Astrocyte (in vitro differentiated cells and primary cell): ENCODE results near the gene GPC3. TPM values are rescaled to one million over a fixed set of nuclear protein-coding genes. Genes with fewer than 3 reads are reported as not detected.

Experiments
- DNase-seq: peaks from one replicate; pipeline ENCODE4 v3.0.0-alpha.2; 2010; ENCODE audit warnings: low read depth
- FAIRE-seq: peaks from 2 replicates; lab custom pipeline; 2011; peaks lifted over from hg19 to GRCh38; lab: Jason Lieb, UNC
- H2AFZ ChIP-seq: 2 replicates; pipeline ENCODE4 v1.6.0; 2012; ENCODE audit warnings: low read depth, low read length, inconsistent platforms
- H3K27ac ChIP-seq: 2 replicates; pipeline ENCODE4 v1.5.1; 2011; ENCODE audit warnings: low read depth, low read length, inconsistent platforms
- H3K27me3 ChIP-seq: 2 replicates; pipeline ENCODE4 v1.6.0; 2011; ENCODE audit warnings: low read length, inconsistent platforms; ENCODE audit not compliant: insufficient read depth
- H3K36me3 ChIP-seq: 2 replicates; pipeline ENCODE4 v1.5.1; 2011; ENCODE audit warnings: low read length, inconsistent platforms; ENCODE audit not compliant: insufficient read depth
- H3K4me1 ChIP-seq: 2 replicates; pipeline ENCODE4 v1.5.1; 2011; ENCODE audit warnings: low read length, inconsistent platforms; ENCODE audit not compliant: insufficient read depth
- H3K4me2 ChIP-seq: 2 replicates; pipeline ENCODE4 v1.6.0; 2012; ENCODE audit warnings: low read length, inconsistent platforms
- H3K4me3 ChIP-seq: 2 replicates; pipeline ENCODE4 v1.5.1; 2011; ENCODE audit warnings: low read depth, mild to moderate bottlenecking, low read length, inconsistent platforms; ENCODE audit not compliant: insufficient read depth
- H3K79me2 ChIP-seq: 2 replicates; pipeline ENCODE4 v1.6.0; 2012; ENCODE audit warnings: mild to moderate bottlenecking, low read length, inconsistent platforms; ENCODE audit not compliant: insufficient read depth
- H3K9ac ChIP-seq: 2 replicates; pipeline ENCODE4 v1.6.0; 2012; ENCODE audit warnings: mild to moderate bottlenecking, low read length, inconsistent platforms
- H3K9me3 ChIP-seq: 2 replicates; pipeline ENCODE4 v1.5.1; 2012; ENCODE audit warnings: low read depth, mild to moderate bottlenecking, low read length, inconsistent platforms; ENCODE audit not compliant: insufficient read depth
- H4K20me1 ChIP-seq: 2 replicates; pipeline ENCODE4 v1.6.0; 2012; ENCODE audit warnings: low read length, inconsistent platforms; ENCODE audit not compliant: insufficient read depth
- H3K27ac Mint-ChIP-seq: one replicate; pipeline ENCODE4 v1.8.0; 2021; ENCODE audit warnings: mild to moderate bottlenecking, mixed read lengths; ENCODE audit not compliant: unreplicated experiment
- H3K27me3 Mint-ChIP-seq: one replicate; pipeline ENCODE4 v1.8.0; 2021; ENCODE audit warnings: low read depth, mixed read lengths; ENCODE audit not compliant: unreplicated experiment
- H3K36me3 Mint-ChIP-seq: one replicate; pipeline ENCODE4 v1.8.0; 2021; ENCODE audit warnings: low read depth, mixed read lengths; ENCODE audit not compliant: unreplicated experiment
- H3K4me1 Mint-ChIP-seq: one replicate; pipeline ENCODE4 v1.8.0; 2021; ENCODE audit warnings: low read depth, mixed read lengths; ENCODE audit not compliant: unreplicated experiment
- H3K4me3 Mint-ChIP-seq: one replicate; pipeline ENCODE4 v1.8.0; 2021; ENCODE audit warnings: mild to moderate bottlenecking, moderate library complexity, mixed read lengths; ENCODE audit not compliant: unreplicated experiment
- H3K9me3 Mint-ChIP-seq: one replicate; pipeline ENCODE4 v1.8.0; 2021; ENCODE audit warnings: mild to moderate bottlenecking, mixed read lengths; ENCODE audit not compliant: unreplicated experiment
- EZH2 ChIP-seq: IDR thresholded peaks from 2 replicates; pipeline ENCODE4 v1.6.1; 2012; ENCODE audit warnings: mild to moderate bottlenecking, low read length, inconsistent platforms; ENCODE audit not compliant: insufficient read depth
- total RNA-seq: library from RNA; stranded (reverse); gene quantifications from 2 replicates; pipeline ENCODE4 v1.2.1, GENCODE V29; 2021
- TF ChIP-seq, protein P1 (sequence below): IDR thresholded peaks from 2 replicates; pipeline ENCODE4 v1.5.1; 2011; ENCODE audit warnings: low read depth, mild to moderate bottlenecking, inconsistent platforms, low read length, moderate library complexity; ENCODE audit not compliant: insufficient read depth

The GPC3 gene
- total RNA-seq, 1 donor from 2014 or later: 8.2 TPM

DNA sequence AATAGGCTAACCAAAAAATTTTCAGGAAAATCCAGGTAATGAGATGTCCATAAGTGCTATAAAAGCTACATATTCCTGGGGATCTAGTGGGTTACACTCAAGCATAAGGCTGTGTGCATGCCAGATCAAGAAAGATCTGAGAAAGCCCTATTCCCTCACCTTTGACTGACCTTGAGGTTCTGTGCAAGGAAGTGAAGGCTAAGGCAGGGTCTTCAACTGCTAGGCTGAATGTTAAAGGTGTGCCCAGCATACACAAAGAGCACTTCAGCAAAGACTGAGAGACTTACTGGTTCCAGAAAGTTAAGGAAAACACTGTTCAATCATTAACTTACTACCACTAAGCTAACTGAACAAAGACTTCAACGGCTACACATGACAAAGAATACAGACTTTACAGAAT lies 269.7 kb downstream of the GPC3 start:
- Histone ChIP-seq H3K4me1 (no peaks in the 10 kb centered on the region), H3K4me3 (no peak overlapping the region), H2AFZ (no peak overlapping the region), H3K9ac (no peak overlapping the region), H3K27me3 (no peaks in the 10 kb centered on the region), H3K9me3 (no peaks in the 10 kb centered on the region), H3K27ac (no peak overlapping the region), H4K20me1 (no peaks in the 10 kb centered on the region), H3K4me2 (no peak overlapping the region), H3K79me2 (no peaks in the 10 kb centered on the region), H3K36me3 (no peaks in the 10 kb centered on the region)
- Mint-ChIP-seq H3K36me3 (no peaks in the 10 kb centered on the region), H3K9me3 (peaks cover 9% of the 10 kb centered on the region), H3K27me3 (no peaks in the 10 kb centered on the region), H3K4me3 (no peak overlapping the region), H3K27ac (no peak overlapping the region), H3K4me1 (no peaks in the 10 kb centered on the region)
- TF ChIP-seq, protein P1, sequence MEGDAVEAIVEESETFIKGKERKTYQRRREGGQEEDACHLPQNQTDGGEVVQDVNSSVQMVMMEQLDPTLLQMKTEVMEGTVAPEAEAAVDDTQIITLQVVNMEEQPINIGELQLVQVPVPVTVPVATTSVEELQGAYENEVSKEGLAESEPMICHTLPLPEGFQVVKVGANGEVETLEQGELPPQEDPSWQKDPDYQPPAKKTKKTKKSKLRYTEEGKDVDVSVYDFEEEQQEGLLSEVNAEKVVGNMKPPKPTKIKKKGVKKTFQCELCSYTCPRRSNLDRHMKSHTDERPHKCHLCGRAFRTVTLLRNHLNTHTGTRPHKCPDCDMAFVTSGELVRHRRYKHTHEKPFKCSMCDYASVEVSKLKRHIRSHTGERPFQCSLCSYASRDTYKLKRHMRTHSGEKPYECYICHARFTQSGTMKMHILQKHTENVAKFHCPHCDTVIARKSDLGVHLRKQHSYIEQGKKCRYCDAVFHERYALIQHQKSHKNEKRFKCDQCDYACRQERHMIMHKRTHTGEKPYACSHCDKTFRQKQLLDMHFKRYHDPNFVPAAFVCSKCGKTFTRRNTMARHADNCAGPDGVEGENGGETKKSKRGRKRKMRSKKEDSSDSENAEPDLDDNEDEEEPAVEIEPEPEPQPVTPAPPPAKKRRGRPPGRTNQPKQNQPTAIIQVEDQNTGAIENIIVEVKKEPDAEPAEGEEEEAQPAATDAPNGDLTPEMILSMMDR: no peak
- TF ChIP-seq EZH2: no peak
- FAIRE-seq: no peak
- DNase-seq: no peak

DNA sequence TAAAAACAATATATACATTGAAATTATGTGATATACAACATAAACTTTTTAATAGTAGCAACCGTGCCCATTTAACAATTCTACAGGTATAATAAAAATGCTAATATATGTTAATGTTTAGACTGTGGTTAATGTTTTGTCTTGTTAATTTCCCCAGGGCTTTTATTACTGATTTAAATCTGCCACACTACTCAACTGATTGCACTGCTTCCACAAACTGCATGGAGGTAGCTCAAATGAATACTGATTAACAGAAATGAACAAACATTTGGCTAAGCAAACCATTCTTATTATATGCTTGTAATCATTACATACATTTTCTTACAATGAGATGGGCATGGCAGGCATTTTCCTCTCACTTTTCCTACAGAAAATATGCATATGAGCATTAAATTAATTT lies 275.9 kb downstream of the GPC3 start:
- no peaks in the 10 kb centered on the region for H3K4me1 ChIP-seq
- H3K4me3 ChIP-seq: no peak overlapping the region
- no peak for TF ChIP-seq EZH2
- TF ChIP-seq, protein P1: no peak
- H3K36me3 Mint-ChIP-seq: no peaks in the 10 kb centered on the region
- no peaks in the 10 kb centered on the region for H3K36me3 ChIP-seq
- H3K9me3 Mint-ChIP-seq: no peaks in the 10 kb centered on the region
- H3K4me3 Mint-ChIP-seq: no peak overlapping the region
- no peaks in the 10 kb centered on the region for H3K79me2 ChIP-seq
- no peak overlapping the region for H3K9ac ChIP-seq
- no peaks in the 10 kb centered on the region for H3K27me3 Mint-ChIP-seq
- no peaks in the 10 kb centered on the region for H3K9me3 ChIP-seq
- no peak overlapping the region for H3K27ac Mint-ChIP-seq
- H3K27me3 ChIP-seq: no peaks in the 10 kb centered on the region
- no peak for DNase-seq
- no peak overlapping the region for H3K27ac ChIP-seq
- no peak overlapping the region for H3K4me2 ChIP-seq
- no peaks in the 10 kb centered on the region for H4K20me1 ChIP-seq
- FAIRE-seq: no peak
- H3K4me1 Mint-ChIP-seq: no peaks in the 10 kb centered on the region
- no peak overlapping the region for H2AFZ ChIP-seq

GRCh38 chrX:133706890-133707289 lies 278.5 kb downstream of the GPC3 start:
- Mint-ChIP-seq H3K36me3 (no peaks in the 10 kb centered on the region), H3K9me3 (no peaks in the 10 kb centered on the region), H3K4me3 (no peak overlapping the region), H3K27me3 (no peaks in the 10 kb centered on the region), H3K4me1 (peaks cover 3% of the 10 kb centered on the region), H3K27ac (no peak overlapping the region)
- Histone ChIP-seq H3K9ac (no peak overlapping the region), H2AFZ (no peak overlapping the region), H3K36me3 (no peaks in the 10 kb centered on the region), H3K4me1 (no peaks in the 10 kb centered on the region), H3K4me3 (no peak overlapping the region), H3K4me2 (no peak overlapping the region), H3K79me2 (no peaks in the 10 kb centered on the region), H3K9me3 (no peaks in the 10 kb centered on the region), H3K27me3 (no peaks in the 10 kb centered on the region), H4K20me1 (no peaks in the 10 kb centered on the region), H3K27ac (no peak overlapping the region)
- DNase-seq (no peak), FAIRE-seq (no peak)
- TF ChIP-seq EZH2: no peak
- TF ChIP-seq, protein P1: no peak
